Calu3 (cell line): Measurements from ENCODE around the gene EGLN2. TPM values are rescaled to one million over a fixed set of nuclear protein-coding genes. Genes with fewer than 3 reads are reported as not detected.

ENCODE experiments used
- BruUV-seq: library from RNA; stranded (reverse); fragments of 400-500 nt; replicated peaks from 2 replicates; lab custom pipeline; 2021; lab: Mats Ljungman, UMichigan
- CTCF ChIA-PET: fragments of 300-600 bp; sonication (Branson Sonifier 250); formaldehyde crosslinking; loops from one replicate; lab custom pipeline; 2022; ENCODE audit warnings: antibody characterized with exemption; lab: Charles Lee
- DNase-seq: peaks from one replicate; pipeline ENCODE4 v3.0.0; 2022
- H3K27ac Mint-ChIP-seq: one replicate; pipeline ENCODE4 v1.8.0; 2022; ENCODE audit warnings: mixed read lengths; ENCODE audit not compliant: unreplicated experiment
- H3K27me3 Mint-ChIP-seq: one replicate; pipeline ENCODE4 v1.8.0; 2022; ENCODE audit warnings: mixed read lengths; ENCODE audit not compliant: unreplicated experiment
- H3K36me3 Mint-ChIP-seq: one replicate; pipeline ENCODE4 v1.8.0; 2022; ENCODE audit warnings: mild to moderate bottlenecking, moderate library complexity, mixed read lengths; ENCODE audit not compliant: insufficient read depth, unreplicated experiment
- H3K4me1 Mint-ChIP-seq: one replicate; pipeline ENCODE4 v1.8.0; 2022; ENCODE audit warnings: mild to moderate bottlenecking, low read depth, mixed read lengths; ENCODE audit not compliant: unreplicated experiment
- H3K4me3 Mint-ChIP-seq: one replicate; pipeline ENCODE4 v1.8.0; 2022; ENCODE audit warnings: mild to moderate bottlenecking, low read depth, moderate library complexity, mixed read lengths; ENCODE audit not compliant: unreplicated experiment
- H3K9me3 Mint-ChIP-seq: one replicate; pipeline ENCODE4 v1.8.0; 2022; ENCODE audit warnings: low read depth, mixed read lengths; ENCODE audit not compliant: unreplicated experiment
- intact Hi-C: fragments of 100-400 bp; cut with micrococcal nuclease; formaldehyde crosslinking; loops from one replicate; pipeline ENCODE4 v1.10.0; 2022; ENCODE audit not compliant: unreplicated experiment
- total RNA-seq: library from RNA; stranded (reverse); gene quantifications from 2 replicates; pipeline ENCODE4 v1.2.3, GENCODE V29; 2022
- TF ChIP-seq, protein P1 (sequence below): fragments of 200-600 bp; IDR thresholded peaks from one replicate; pipeline ENCODE4 v1.8.0; 2022; ENCODE audit warnings: antibody characterized with exemption; ENCODE audit not compliant: unreplicated experiment

Gene EGLN2
- total RNA-seq, 1 experiment from 2014 or later = 109 TPM

DNA sequence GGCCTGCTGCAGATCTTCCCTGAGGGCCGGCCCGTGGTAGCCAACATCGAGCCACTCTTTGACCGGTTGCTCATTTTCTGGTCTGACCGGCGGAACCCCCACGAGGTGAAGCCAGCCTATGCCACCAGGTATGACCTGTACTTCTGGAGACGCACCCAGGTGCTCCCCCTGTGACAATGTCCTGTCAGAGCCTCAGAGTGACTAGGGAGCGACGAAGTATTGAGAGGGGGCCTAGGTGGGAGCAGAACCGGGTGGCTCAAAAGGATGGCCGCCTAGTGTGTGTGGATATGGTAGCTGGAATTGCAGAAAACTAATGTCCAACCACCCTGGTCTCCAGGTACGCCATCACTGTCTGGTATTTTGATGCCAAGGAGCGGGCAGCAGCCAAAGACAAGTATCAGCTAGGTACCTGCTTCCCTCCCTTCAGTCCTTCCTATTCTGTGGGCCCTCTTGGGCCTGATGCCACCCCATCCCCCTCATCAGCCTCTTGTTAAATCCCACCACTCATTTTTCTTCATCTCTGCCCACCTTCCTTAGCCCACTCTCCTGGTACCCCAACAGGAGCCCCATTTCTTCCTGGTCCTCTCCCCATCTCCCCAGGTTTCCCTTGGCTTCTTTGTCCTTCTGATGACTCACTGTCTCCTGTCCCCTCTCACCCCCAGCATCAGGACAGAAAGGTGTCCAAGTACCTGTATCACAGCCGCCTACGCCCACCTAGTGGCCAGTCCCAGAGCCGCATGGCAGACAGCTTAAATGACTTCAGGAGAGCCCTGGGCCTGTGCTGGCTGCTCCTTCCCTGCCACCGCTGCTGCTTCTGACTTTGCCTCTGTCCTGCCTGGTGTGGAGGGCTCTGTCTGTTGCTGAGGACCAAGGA is 8.4 kb downstream of the EGLN2 start:
- Mint-ChIP-seq H3K36me3 (peaks cover 91% of the 10 kb centered on the region), H3K27ac (peak overlapping the region; percentile 72), H3K4me1 (peaks cover 70% of the 10 kb centered on the region), H3K9me3 (no peaks in the 10 kb centered on the region), H3K4me3 (peak overlapping the region; percentile 7), H3K27me3 (no peaks in the 10 kb centered on the region)
- no TSS peak for BruUV-seq
- intact Hi-C loops = loop anchor here (5.0 kb wide), 1 partner anchor 145 kb away; no protein-coding TSS in a partner anchor
- TF ChIP-seq, protein P1, sequence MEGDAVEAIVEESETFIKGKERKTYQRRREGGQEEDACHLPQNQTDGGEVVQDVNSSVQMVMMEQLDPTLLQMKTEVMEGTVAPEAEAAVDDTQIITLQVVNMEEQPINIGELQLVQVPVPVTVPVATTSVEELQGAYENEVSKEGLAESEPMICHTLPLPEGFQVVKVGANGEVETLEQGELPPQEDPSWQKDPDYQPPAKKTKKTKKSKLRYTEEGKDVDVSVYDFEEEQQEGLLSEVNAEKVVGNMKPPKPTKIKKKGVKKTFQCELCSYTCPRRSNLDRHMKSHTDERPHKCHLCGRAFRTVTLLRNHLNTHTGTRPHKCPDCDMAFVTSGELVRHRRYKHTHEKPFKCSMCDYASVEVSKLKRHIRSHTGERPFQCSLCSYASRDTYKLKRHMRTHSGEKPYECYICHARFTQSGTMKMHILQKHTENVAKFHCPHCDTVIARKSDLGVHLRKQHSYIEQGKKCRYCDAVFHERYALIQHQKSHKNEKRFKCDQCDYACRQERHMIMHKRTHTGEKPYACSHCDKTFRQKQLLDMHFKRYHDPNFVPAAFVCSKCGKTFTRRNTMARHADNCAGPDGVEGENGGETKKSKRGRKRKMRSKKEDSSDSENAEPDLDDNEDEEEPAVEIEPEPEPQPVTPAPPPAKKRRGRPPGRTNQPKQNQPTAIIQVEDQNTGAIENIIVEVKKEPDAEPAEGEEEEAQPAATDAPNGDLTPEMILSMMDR = peak; percentile 41
- CTCF ChIA-PET = interaction anchor here (1.0 kb wide), 2 partner anchors 29 to 83 kb away, joined by 3 to 4 read pairs; partner anchors contain the start of gene RAB4B
- DNase-seq = peak; percentile 78

DNA sequence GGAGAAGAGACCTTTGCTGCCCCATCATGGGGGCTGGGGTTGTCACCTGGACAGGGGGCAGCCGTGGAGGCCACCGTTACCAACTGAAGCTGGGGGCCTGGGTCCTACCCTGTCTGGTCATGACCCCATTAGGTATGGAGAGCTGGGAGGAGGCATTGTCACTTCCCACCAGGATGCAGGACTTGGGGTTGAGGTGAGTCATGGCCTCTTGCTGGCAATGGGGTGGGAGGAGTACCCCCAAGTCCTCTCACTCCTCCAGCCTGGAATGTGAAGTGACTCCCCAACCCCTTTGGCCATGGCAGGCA is 9.0 kb downstream of the EGLN2 start:
- H3K4me1 Mint-ChIP-seq = peaks cover 69% of the 10 kb centered on the region
- no peaks in the 10 kb centered on the region for H3K27me3 Mint-ChIP-seq
- CTCF ChIA-PET = interaction anchor here (1.0 kb wide), 2 partner anchors 30 to 82 kb away, joined by 3 to 4 read pairs; partner anchors contain the start of gene RAB4B
- intact Hi-C loops = loop anchor here (5.0 kb wide), 1 partner anchor 146 kb away; no protein-coding TSS in a partner anchor
- no peaks in the 10 kb centered on the region for H3K9me3 Mint-ChIP-seq
- H3K4me3 Mint-ChIP-seq = peak overlapping the region; percentile 7
- DNase-seq = no peak
- peaks cover 91% of the 10 kb centered on the region for H3K36me3 Mint-ChIP-seq
- no TSS peak for BruUV-seq
- H3K27ac Mint-ChIP-seq = peak overlapping the region; percentile 72
- TF ChIP-seq, protein P1 = no peak

DNA sequence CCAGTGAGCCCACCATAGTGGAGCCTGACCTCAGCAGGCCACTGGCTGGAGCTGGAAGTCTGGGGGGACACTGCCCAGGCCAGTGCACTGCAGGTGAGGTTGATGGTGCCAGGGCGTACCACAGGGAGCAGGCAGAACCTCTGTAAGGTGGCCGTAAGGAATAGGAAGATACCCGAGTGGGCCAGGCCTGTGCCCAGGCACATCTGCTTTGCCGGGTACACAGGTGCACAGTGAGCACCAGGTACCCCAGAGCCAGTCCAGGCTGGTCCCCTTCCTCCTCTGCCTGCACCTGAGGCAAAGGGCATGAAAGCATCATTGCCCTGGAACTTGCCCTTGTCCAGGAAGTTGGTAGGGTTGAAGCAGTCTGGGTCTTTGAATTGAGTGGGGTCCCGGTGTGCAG is 9.5 kb downstream of the EGLN2 start:
- Mint-ChIP-seq H3K9me3 (no peaks in the 10 kb centered on the region), H3K4me3 (no peak overlapping the region), H3K36me3 (peaks cover 87% of the 10 kb centered on the region), H3K27me3 (peaks cover 4% of the 10 kb centered on the region), H3K27ac (no peak overlapping the region), H3K4me1 (peaks cover 68% of the 10 kb centered on the region)
- DNase-seq = no peak
- intact Hi-C loops = loop anchor here (5.0 kb wide), 1 partner anchor 146 kb away; no protein-coding TSS in a partner anchor
- CTCF ChIA-PET = no interaction called here
- TF ChIP-seq, protein P1 = no peak
- no TSS peak for BruUV-seq

DNA sequence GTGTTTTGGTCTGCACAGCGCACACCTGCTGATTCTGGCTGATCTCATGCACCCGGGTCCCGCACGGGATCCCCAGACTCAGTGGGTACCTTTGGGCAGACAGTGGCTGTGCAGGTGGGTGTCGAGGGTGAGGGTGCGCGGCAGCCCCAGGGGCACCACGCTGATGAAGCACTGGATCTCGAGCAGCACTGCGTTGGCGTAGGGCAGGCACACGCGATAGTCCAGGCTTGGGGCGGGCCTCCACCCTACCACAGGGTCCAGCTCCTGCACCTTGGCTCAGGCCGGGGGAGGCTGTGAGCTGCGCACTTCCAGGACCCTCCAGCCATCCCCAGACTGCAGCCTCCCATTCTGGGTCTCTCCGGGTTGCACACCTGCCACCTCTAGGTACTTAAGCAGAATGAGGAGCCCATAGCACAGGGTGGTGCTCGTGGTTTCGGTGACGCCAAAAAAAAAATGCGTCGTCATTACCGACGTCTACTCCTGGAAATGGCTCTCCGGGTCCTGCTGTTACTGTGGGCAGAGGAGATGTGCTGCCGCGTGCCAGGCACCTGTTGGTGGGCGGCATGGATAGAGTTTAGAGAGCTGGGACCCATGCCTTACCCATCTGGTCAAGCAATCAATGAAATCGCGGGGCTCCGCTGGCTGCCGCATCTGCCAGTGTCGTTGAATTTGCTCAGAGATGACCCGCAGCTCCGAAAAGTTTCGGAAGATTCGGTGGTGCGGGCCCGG is 10.5 kb downstream of the EGLN2 start:
- Mint-ChIP-seq H3K27me3 (peaks cover 14% of the 10 kb centered on the region), H3K36me3 (peaks cover 82% of the 10 kb centered on the region), H3K4me1 (peaks cover 57% of the 10 kb centered on the region), H3K27ac (no peak overlapping the region), H3K9me3 (no peaks in the 10 kb centered on the region), H3K4me3 (peak overlapping the region; percentile 73)
- DNase-seq = no peak
- TF ChIP-seq, protein P1 = no peak
- BruUV-seq = no TSS peak
- CTCF ChIA-PET = no interaction called here
- intact Hi-C loops = loop anchor here (5.0 kb wide), 1 partner anchor 147 kb away; no protein-coding TSS in a partner anchor
